BJ (cell line): ENCODE measurements around the gene ARHGAP18. TPM values are rescaled to one million over a fixed set of nuclear protein-coding genes. Genes with fewer than 3 reads are reported as not detected.

Experiments
- CTCF ChIA-PET: fragments of 350-600 bp; formaldehyde crosslinking; extraction: SDS; loops from one replicate; lab custom pipeline; 2021; ENCODE audit warnings: antibody characterized with exemption, inconsistent platforms; lab: Yijun Ruan, JAX
- POLR2A ChIA-PET: fragments of 300-600 bp; sonication (Branson Sonifier 250); formaldehyde crosslinking; extraction: SDS; loops from one replicate; lab custom pipeline; 2021; ENCODE audit warnings: antibody characterized with exemption; lab: Charles Lee
- DNase-seq: peaks from one replicate; pipeline ENCODE4 v3.0.0-alpha.2; 2011; ENCODE audit warnings: low read depth
- H3K27me3 ChIP-seq: 2 replicates; pipeline ENCODE4 v1.6.0; 2011; ENCODE audit warnings: low read length; ENCODE audit not compliant: control insufficient read depth, insufficient read depth
- H3K36me3 ChIP-seq: 2 replicates; pipeline ENCODE4 v1.5.1; 2011; ENCODE audit warnings: low read length; ENCODE audit not compliant: control insufficient read depth, insufficient read depth
- H3K4me3 ChIP-seq: 2 replicates; pipeline ENCODE4 v1.5.1; 2011; ENCODE audit warnings: low read depth, mild to moderate bottlenecking, control low read depth, low read length
- polyA plus RNA-seq: library from polyadenylated mRNA; depleted of rRNA; stranded (reverse); fragments of >200 nt; gene quantifications from 2 replicates; pipeline ENCODE4 v1.2.3, GENCODE V29; 2011
- TF ChIP-seq, protein P1 (sequence below): IDR thresholded peaks from 2 replicates; pipeline ENCODE4 v1.5.1; 2011; ENCODE audit warnings: low read depth, mild to moderate bottlenecking, control low read depth, inconsistent platforms, low read length, moderate library complexity; ENCODE audit not compliant: insufficient read depth

ARHGAP18 gene
- polyA plus RNA-seq, 1 experiment = 9.8 TPM

DNA sequence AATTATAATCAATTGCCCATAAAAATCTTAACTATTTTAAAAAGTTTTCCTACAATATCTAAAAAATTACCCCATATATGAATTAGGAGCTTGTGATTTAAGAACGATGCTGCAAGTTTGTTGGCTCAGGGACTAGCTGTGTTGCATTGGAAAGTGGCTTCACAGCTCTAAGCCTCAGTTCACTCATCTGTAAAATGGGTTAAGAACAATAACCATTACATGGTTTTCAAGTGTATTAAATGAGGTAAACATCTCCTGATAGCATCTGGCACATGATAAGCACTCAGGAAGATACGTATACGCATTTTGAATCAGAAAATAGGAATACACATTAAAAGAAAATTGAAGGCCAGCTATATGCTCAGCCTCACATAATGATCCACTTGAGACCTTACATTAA lies 76.4 kb downstream of the ARHGAP18 start:
- no peaks in the 10 kb centered on the region for H3K27me3 ChIP-seq
- TF ChIP-seq, protein P1, sequence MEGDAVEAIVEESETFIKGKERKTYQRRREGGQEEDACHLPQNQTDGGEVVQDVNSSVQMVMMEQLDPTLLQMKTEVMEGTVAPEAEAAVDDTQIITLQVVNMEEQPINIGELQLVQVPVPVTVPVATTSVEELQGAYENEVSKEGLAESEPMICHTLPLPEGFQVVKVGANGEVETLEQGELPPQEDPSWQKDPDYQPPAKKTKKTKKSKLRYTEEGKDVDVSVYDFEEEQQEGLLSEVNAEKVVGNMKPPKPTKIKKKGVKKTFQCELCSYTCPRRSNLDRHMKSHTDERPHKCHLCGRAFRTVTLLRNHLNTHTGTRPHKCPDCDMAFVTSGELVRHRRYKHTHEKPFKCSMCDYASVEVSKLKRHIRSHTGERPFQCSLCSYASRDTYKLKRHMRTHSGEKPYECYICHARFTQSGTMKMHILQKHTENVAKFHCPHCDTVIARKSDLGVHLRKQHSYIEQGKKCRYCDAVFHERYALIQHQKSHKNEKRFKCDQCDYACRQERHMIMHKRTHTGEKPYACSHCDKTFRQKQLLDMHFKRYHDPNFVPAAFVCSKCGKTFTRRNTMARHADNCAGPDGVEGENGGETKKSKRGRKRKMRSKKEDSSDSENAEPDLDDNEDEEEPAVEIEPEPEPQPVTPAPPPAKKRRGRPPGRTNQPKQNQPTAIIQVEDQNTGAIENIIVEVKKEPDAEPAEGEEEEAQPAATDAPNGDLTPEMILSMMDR = no peak
- CTCF ChIA-PET = interaction anchor here (0.7 kb wide), 1 partner anchor 142 kb away, joined by 3 read pairs; no protein-coding TSS in a partner anchor
- peaks cover 4% of the 10 kb centered on the region; the same call in 1 of the 2 replicates for H3K36me3 ChIP-seq
- DNase-seq = no peak
- POLR2A ChIA-PET = no interaction called here
- H3K4me3 ChIP-seq = no peak overlapping the region

DNA sequence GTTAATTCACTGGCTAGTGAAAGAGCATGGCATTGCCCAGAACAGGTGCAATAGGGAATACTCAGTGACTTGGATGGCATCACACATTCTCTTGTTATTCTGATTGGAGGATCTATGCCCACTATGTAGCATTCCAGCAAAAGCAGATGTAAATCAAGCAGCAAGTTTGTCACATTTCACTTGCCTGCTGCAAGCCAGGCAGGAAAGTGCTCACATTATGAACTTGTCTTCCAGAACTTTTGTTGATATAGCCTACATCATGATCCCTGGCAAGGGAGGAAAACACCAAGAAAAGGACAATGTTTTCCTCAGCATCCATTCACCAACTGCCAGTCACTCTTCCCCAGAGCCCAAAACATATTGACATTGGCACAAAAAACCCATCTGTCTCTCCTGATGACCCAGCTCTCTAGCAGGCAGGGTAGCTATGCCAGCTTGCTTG lies 77.8 kb downstream of the ARHGAP18 start:
- H3K4me3 ChIP-seq = no peak overlapping the region
- no peak for DNase-seq
- TF ChIP-seq, protein P1 = no peak
- H3K27me3 ChIP-seq = no peaks in the 10 kb centered on the region
- H3K36me3 ChIP-seq = peaks cover 4% of the 10 kb centered on the region; the same call in 1 of the 2 replicates
- ChIA-PET CTCF (interaction anchor here (0.6 kb wide), 1 partner anchor 423 kb away, joined by 5 read pairs; no protein-coding TSS in a partner anchor), POLR2A (no interaction called here)

DNA sequence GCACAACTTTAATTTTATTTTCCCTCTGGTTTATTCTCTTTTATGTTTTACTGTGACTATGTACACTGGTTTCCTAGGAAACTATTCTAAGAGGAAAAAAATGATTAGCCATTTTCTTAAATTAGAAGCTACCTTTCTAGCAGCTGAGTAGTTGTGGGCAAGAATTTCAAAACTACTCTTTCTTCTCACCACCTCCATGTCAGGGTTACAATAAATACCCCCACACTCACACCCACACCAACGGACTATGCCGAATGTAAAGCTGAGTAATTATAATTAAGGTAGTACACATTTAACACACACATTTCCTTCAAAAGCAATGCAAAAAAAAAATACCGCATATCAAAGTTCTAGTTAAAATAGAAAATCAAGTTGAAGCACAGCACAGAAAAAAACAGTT lies 78.9 kb downstream of the ARHGAP18 start:
- ChIA-PET CTCF (interaction anchor here (0.7 to 1.5 kb wide), 3 partner anchors 11 to 1458 kb away, joined by 3 to 5 read pairs (median 5); no protein-coding TSS in a partner anchor), POLR2A (no interaction called here)
- DNase-seq = no peak
- Histone ChIP-seq H3K36me3 (peaks cover 1% of the 10 kb centered on the region; the same call in 1 of the 2 replicates), H3K4me3 (no peak overlapping the region), H3K27me3 (no peaks in the 10 kb centered on the region)
- TF ChIP-seq, protein P1 = no peak

DNA sequence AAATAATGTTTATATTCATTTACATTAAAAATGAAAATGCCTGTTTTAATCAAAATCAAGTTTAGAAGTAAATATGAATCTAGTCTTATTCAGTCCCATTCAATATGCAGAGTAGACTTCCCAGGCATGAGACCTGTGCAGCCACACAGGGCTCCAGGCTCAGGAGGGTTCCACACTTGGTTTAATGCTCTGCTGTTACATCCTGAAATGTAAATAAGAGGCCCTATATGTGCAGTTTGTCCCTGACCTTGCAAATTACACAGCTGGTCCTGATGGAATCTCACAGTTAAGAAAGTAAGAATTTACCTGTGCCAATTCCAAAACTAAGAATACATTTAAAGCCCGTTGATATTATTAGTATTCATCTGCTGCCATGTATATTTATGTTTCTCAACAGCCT lies 79.4 kb downstream of the ARHGAP18 start:
- Histone ChIP-seq H3K36me3 (peaks cover 1% of the 10 kb centered on the region; the same call in 1 of the 2 replicates), H3K27me3 (no peaks in the 10 kb centered on the region), H3K4me3 (no peak overlapping the region)
- ChIA-PET CTCF (interaction anchor here (0.7 to 1.5 kb wide), 3 partner anchors 11 to 1458 kb away, joined by 3 to 5 read pairs (median 5); no protein-coding TSS in a partner anchor), POLR2A (no interaction called here)
- TF ChIP-seq, protein P1 = no peak
- no peak for DNase-seq

DNA sequence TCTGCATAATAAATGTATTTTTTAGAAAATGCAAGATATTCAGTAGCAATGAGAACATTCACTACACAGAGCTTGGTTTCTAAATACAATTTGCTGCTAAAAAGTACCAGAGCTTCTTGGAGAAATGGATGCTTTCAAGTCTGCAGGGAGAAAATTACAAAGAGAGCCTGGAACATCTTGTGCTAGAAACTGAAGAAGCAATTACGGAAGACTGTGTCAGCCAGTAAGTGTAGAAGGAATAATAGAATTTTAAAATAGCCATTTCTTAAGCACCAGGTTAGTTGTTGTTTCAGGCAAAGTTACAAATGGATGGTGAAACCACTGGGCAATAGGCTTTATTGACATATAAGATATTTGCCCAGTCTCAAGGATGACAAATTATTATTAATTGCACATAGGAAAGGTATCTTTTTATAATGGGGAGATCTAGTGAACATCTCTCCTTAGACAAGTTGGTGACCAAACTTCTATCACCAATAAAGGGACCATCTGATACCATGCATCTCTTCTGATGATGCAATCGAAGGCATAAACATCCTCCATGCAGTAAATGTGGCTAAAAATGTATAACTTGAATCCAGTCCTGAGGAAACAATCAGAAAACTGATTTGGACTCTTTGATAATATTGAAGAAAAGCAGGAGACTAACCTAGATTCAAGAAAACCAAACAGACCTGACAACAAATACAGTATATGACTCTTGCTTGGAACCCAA lies 81.7 kb downstream of the ARHGAP18 start:
- no peak for DNase-seq
- H3K4me3 ChIP-seq = no peak overlapping the region
- H3K36me3 ChIP-seq = peaks cover 1% of the 10 kb centered on the region; the same call in 1 of the 2 replicates
- ChIA-PET POLR2A (no interaction called here), CTCF (no interaction called here)
- TF ChIP-seq, protein P1 = no peak
- H3K27me3 ChIP-seq = no peaks in the 10 kb centered on the region
